Chondrocyte (in vitro differentiated cells): ENCODE results near the gene L3MBTL4. TPM values are rescaled to one million over a fixed set of nuclear protein-coding genes. Genes with fewer than 3 reads are reported as not detected.
A peak's percentile ranks its signal among the peaks of the same experiment; 100 is the strongest.

Source experiments
- DNase-seq: peaks from one replicate; pipeline ENCODE4 v3.0.0; 2021; ENCODE audit warnings: mixed read lengths, low spot score
- H3K27ac Mint-ChIP-seq: one replicate; pipeline ENCODE4 v1.8.0; 2021; ENCODE audit warnings: mild to moderate bottlenecking, moderate library complexity, mixed read lengths; ENCODE audit not compliant: unreplicated experiment
- H3K27me3 Mint-ChIP-seq: 2 replicates; pipeline ENCODE4 v1.8.0; 2021; ENCODE audit warnings: low read depth, mixed read lengths
- H3K36me3 Mint-ChIP-seq: 2 replicates; pipeline ENCODE4 v1.8.0; 2021; ENCODE audit warnings: low read depth, mixed read lengths
- H3K4me1 Mint-ChIP-seq: 2 replicates; pipeline ENCODE4 v1.8.0; 2021; ENCODE audit warnings: low read depth, mild to moderate bottlenecking, mixed read lengths
- H3K4me3 Mint-ChIP-seq: one replicate; pipeline ENCODE4 v1.8.0; 2021; ENCODE audit warnings: mild to moderate bottlenecking, moderate library complexity, mixed read lengths; ENCODE audit not compliant: unreplicated experiment
- H3K9me3 Mint-ChIP-seq: 2 replicates; pipeline ENCODE4 v1.8.0; 2021; ENCODE audit warnings: low read depth, mixed read lengths
- CTCF ChIP-seq: fragments of 200-600 bp; sonication (generic); IDR thresholded peaks from 2 replicates; pipeline ENCODE4 v1.5.0; 2021; ENCODE audit warnings: antibody characterized with exemption, mild to moderate bottlenecking, moderate library complexity
- total RNA-seq: library from RNA; stranded (reverse); gene quantifications from 3 replicates; pipeline ENCODE4 v1.2.1, GENCODE V29; 2021

The L3MBTL4 gene
- total RNA-seq, 1 donor from 2014 or later: 1.0 TPM

GRCh38 chr18:6255116-6255705, 159.5 kb downstream of the L3MBTL4 start:
- H3K36me3 Mint-ChIP-seq: peaks cover 18% of the 10 kb centered on the region
- H3K4me3 Mint-ChIP-seq: peak overlapping the region; percentile 60
- peak overlapping the region; percentile 89 for H3K27ac Mint-ChIP-seq
- H3K9me3 Mint-ChIP-seq: peaks cover 22% of the 10 kb centered on the region
- H3K27me3 Mint-ChIP-seq: peaks cover 3% of the 10 kb centered on the region
- TF ChIP-seq CTCF: no peak
- peaks cover 33% of the 10 kb centered on the region for H3K4me1 Mint-ChIP-seq
- DNase-seq: no peak

- Mint-ChIP-seq H3K4me1 (peaks cover 33% of the 10 kb centered on the region), H3K27ac (peak overlapping the region; percentile 89)
Measured at GRCh38 chr18:6254456-6254855, 160.3 kb downstream of the L3MBTL4 start.

GRCh38 chr18:6251084-6251483, 163.6 kb downstream of the L3MBTL4 start:
- DNase-seq: no peak
- Mint-ChIP-seq H3K4me3 (no peak overlapping the region), H3K36me3 (no peaks in the 10 kb centered on the region), H3K27me3 (no peaks in the 10 kb centered on the region), H3K4me1 (peaks cover 23% of the 10 kb centered on the region), H3K9me3 (no peaks in the 10 kb centered on the region), H3K27ac (no peak overlapping the region)
- no peak for TF ChIP-seq CTCF

More at GRCh38 chr18:6254456-6254855, 160.3 kb downstream of the L3MBTL4 start:
- H3K27me3 Mint-ChIP-seq: peaks cover 3% of the 10 kb centered on the region
- peak overlapping the region; percentile 60 for H3K4me3 Mint-ChIP-seq
- peaks cover 13% of the 10 kb centered on the region for H3K36me3 Mint-ChIP-seq
- DNase-seq: no peak
- TF ChIP-seq CTCF: no peak
- peaks cover 15% of the 10 kb centered on the region for H3K9me3 Mint-ChIP-seq

- Mint-ChIP-seq H3K9me3 (no peaks in the 10 kb centered on the region), H3K27me3 (no peaks in the 10 kb centered on the region), H3K27ac (no peak overlapping the region), H3K4me1 (peaks cover 10% of the 10 kb centered on the region), H3K36me3 (no peaks in the 10 kb centered on the region), H3K4me3 (no peak overlapping the region)
- DNase-seq: no peak
- no peak for TF ChIP-seq CTCF
Measured at GRCh38 chr18:6249788-6250187, 164.9 kb downstream of the L3MBTL4 start.

- TF ChIP-seq CTCF: no peak
- Mint-ChIP-seq H3K27ac (no peak overlapping the region), H3K4me3 (no peak overlapping the region)
Measured at GRCh38 chr18:6249170-6249569, 165.5 kb downstream of the L3MBTL4 start.

More at GRCh38 chr18:6249170-6249569, 165.5 kb downstream of the L3MBTL4 start:
- Mint-ChIP-seq H3K36me3 (no peaks in the 10 kb centered on the region), H3K9me3 (no peaks in the 10 kb centered on the region), H3K4me1 (peaks cover 4% of the 10 kb centered on the region), H3K27me3 (no peaks in the 10 kb centered on the region)
- no peak for DNase-seq
